Thoracic aorta (tissue), 2 donors: ENCODE data around the gene PIEZO1. TPM values are rescaled to one million over a fixed set of nuclear protein-coding genes. Genes with fewer than 3 reads are reported as not detected.

Experiments used
- ATAC-seq: fragments of 150-250 bp; one replicate; pipeline ENCODE4 v1.8.0; 2017; ENCODE audit warnings: low read depth; ENCODE audit not compliant: insufficient number of reproducible peaks, low FRiP score
- DNase-seq: peaks from one replicate; pipeline ENCODE4 v3.0.0-alpha.2; 2020; ENCODE audit warnings: low spot score
- H3K27ac ChIP-seq, 2 donors: fragments of 200-600 bp; sonication (generic); 1 replicate in 1 of 2; 2 replicates in 1 of 2; pipeline ENCODE4 v1.5.1; 2016; ENCODE audit warnings: mild to moderate bottlenecking in 2 of 2, moderate library complexity in 2 of 2
- H3K27me3 ChIP-seq: fragments of 200-600 bp; sonication (generic); replicated peaks from 2 replicates; pipeline ENCODE4 v1.6.0; 2016; ENCODE audit warnings: mild to moderate bottlenecking; ENCODE audit not compliant: insufficient read depth
- H3K36me3 ChIP-seq: fragments of 200-600 bp; sonication (generic); one replicate; pipeline ENCODE4 v1.5.1; 2016
- H3K4me1 ChIP-seq, 2 donors: fragments of 200-600 bp; sonication (generic); 1 replicate in 1 of 2; 2 replicates in 1 of 2; pipeline versions ENCODE4 v1.5.1 to v1.6.0; 2016; ENCODE audit warnings: low read depth in 2 of 2, mild to moderate bottlenecking in 1 of 2; ENCODE audit not compliant: control insufficient read depth in 1 of 2
- H3K4me3 ChIP-seq: fragments of 200-600 bp; sonication (generic); 2 replicates; pipeline ENCODE4 v1.5.1; 2016; ENCODE audit warnings: mild to moderate bottlenecking
- H3K9me3 ChIP-seq: fragments of 200-600 bp; sonication (generic); 2 replicates; pipeline ENCODE4 v1.5.1; 2016
- total RNA-seq, 2 donors: library from RNA; depleted of rRNA; stranded (reverse); fragments of >200 nt; gene quantifications; one replicate each; pipeline versions ENCODE4 v1.1.0 to v1.2.3, GENCODE V29; 2016
- TF ChIP-seq, protein P1 (sequence below): fragments of 200-600 bp; sonication (generic); IDR thresholded peaks from one replicate; pipeline ENCODE4 v1.5.1; 2019; ENCODE audit warnings: antibody characterized with exemption

Gene PIEZO1
- total RNA-seq, 2 donors from 2014 or later = 108 to 179 TPM

DNA sequence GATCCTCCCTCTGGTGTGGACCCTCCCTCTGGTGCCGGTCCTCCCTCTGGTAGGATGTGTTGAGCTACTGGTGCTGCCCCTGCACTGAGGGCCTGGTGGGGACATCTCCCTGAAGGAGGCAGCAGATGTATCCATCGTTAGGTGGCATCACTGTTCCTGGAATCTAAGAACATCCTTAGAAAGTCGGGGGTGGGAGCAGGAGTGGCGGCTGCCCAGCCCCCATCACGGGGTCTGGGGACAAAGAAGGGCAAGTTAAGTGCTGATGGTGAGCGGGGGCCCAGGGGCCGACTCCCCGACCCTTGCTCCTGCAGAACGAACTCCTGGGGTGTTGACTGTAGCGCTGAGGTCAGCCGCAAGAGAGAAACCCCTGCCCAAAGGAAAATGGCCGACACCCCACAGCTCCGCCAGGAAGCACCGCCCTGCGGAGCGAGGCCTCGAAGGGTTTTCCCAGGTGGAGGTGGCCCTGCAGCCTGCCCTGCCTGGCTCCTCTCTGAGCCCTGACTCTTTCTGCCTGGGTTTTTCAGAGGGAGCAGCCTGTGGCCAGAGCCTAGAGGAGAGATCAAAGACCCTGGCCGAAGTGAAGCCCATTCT, 73.2 kb downstream of the PIEZO1 start:
- Histone ChIP-seq H3K4me3 (no peak overlapping the region), H3K9me3 (no peaks in the 10 kb centered on the region), H3K27ac (no peak overlapping the region), H3K27me3 (no peaks in the 10 kb centered on the region), H3K4me1 (peaks cover 6 to 10% of the 10 kb centered on the region in 2 donors), H3K36me3 (peaks cover 14% of the 10 kb centered on the region)
- DNase-seq (no peak), ATAC-seq (no peak)
- TF ChIP-seq, protein P1, sequence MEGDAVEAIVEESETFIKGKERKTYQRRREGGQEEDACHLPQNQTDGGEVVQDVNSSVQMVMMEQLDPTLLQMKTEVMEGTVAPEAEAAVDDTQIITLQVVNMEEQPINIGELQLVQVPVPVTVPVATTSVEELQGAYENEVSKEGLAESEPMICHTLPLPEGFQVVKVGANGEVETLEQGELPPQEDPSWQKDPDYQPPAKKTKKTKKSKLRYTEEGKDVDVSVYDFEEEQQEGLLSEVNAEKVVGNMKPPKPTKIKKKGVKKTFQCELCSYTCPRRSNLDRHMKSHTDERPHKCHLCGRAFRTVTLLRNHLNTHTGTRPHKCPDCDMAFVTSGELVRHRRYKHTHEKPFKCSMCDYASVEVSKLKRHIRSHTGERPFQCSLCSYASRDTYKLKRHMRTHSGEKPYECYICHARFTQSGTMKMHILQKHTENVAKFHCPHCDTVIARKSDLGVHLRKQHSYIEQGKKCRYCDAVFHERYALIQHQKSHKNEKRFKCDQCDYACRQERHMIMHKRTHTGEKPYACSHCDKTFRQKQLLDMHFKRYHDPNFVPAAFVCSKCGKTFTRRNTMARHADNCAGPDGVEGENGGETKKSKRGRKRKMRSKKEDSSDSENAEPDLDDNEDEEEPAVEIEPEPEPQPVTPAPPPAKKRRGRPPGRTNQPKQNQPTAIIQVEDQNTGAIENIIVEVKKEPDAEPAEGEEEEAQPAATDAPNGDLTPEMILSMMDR = no peak

DNA sequence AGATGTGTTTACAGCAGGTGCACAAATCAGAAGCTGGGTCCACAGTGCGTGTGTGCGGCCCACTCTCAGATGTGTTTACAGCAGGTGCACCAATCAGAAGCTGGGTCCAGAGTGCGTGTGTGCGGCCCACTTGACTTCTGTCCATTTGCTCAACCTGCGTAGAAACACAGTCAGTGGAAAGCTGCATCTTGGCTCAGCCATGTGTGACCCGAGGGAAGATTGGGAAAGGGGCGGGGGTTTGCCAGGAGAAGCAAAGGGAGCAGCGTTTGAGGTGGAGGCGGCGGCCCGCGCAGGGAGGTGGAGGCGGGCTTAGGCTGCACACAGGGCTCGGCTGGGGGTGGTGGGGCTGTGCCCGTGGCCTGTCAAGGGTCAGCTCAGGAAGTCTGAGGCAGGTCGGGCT, 74.5 kb downstream of the PIEZO1 start:
- H3K9me3 ChIP-seq = no peaks in the 10 kb centered on the region
- H3K4me3 ChIP-seq = no peak overlapping the region
- no peak overlapping the region for H3K27ac ChIP-seq
- TF ChIP-seq, protein P1 = no peak
- H3K4me1 ChIP-seq = peaks cover 6 to 14% of the 10 kb centered on the region in 2 donors
- H3K27me3 ChIP-seq = no peaks in the 10 kb centered on the region
- H3K36me3 ChIP-seq = peaks cover 3% of the 10 kb centered on the region
- ATAC-seq (no peak), DNase-seq (no peak)

DNA sequence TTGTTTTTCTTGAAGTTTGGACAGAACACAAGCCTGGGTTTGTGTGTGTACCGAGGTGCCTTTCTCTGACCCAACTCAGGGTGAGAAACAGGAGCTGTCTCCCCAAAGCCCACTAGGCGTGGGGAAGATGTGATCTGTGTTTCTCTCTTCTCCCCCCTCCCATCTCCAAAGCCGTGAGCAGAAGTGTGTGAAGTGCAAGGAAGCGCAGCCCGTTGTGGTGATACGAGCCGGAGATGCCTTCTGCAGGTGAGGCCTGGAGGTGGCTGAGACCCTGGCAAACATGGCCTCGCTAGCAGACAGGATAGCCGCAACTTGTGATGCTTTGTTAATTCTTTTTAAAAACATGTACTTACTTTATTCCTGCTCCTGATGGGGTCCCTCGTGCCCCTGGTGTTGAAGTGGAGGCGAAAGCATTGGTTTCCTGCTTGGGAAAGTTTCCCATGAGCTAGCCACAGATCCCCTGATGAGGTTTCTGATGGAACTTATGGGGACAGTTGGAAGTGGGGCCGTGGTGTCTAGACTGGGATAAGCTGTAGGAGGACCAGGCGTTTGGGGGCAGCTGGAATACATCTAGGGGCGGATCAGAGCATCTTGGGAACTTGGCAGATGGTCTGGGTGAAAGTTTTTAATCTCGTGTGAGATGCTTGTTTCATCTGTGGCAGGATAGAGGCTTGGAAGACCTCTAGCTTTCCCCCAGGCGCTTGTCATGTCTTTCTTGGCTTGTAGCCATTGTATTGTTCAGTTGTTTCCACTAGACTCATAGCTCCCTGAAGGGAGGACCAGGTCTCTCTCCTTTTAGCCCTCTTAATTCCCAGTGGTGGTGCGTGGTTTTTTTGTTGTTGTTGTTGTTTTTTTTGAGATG, 77.8 kb downstream of the PIEZO1 start:
- Histone ChIP-seq H3K27me3 (no peaks in the 10 kb centered on the region), H3K4me3 (peak overlapping the region; percentile 99), H3K4me1 (peaks cover 21 to 29% of the 10 kb centered on the region in 2 donors), H3K9me3 (no peaks in the 10 kb centered on the region), H3K36me3 (peaks cover 2% of the 10 kb centered on the region), H3K27ac (peak overlapping the region; percentile 62 to 63)
- TF ChIP-seq, protein P1 = no peak
- ATAC-seq = no peak
- no peak for DNase-seq

DNA sequence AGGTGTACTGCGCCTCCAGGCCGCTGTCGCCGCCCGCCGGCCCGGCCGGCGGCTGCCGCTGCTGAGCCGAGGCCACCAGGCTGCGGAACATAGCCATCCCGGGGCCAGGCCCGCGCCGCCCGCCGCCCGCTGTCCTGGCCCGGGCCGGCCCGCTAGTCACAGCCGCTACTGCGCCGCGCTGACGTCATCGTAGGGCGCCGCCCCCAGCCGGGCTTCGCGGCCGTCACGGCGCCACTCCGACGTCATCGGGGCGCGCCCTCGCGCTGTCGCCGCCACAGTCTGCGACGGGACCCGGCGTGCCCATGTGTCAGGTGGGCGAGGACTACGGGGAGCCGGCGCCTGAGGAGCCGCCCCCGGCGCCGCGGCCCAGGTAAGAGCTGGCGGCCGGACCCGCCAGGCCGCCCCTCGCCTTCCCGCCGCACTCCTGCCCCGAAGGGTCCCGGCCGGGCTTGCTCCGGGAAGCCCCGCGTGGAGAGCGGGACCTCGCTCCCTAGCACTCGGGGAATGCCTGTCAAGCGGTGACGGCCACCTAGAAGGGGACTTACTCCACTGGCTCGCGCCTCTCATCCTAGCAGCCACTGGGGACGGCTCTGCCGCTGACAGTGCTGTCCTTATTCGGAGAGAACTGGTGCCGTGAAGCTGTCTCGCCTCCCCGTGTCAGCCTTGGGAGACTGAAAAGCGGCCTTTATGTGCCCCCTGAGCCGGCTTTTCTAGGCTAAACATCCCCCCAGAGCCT, 78.6 kb downstream of the PIEZO1 start, which contains the start of the genes CTU2 and RNF166:
Gene CTU2, plus strand, starts transcription at position 275 of the 736 bp plus-strand sequence. Its CDS starts 28 bp downstream, at position 303.
Gene RNF166, minus strand, starts transcription at position 180 of the 736 bp plus-strand sequence. Its CDS starts 83 bp downstream, at position 97.
- peak within 1 kb of the TSS; percentile 99 for H3K4me3 ChIP-seq
- H3K27me3 ChIP-seq = no peaks in the 10 kb centered on the region
- TF ChIP-seq, protein P1 = no peak
- ATAC-seq (peak; percentile 87), DNase-seq (peak; percentile 39)
- peaks cover 22 to 32% of the 10 kb centered on the region in 2 donors for H3K4me1 ChIP-seq
- peaks cover 2% of the 10 kb centered on the region for H3K36me3 ChIP-seq
- H3K27ac ChIP-seq = peak within 1 kb of the TSS; percentile 62 to 63
- H3K9me3 ChIP-seq = no peaks in the 10 kb centered on the region
